GM18907 (cell line): ENCODE data around the gene PCGF1.
A peak's percentile ranks its signal among the peaks of the same experiment; 100 is the strongest.
"Not testable (repeated sequence)": the region's sequence is repeated elsewhere in the genome, so short reads cannot be mapped to it uniquely, and the experiment has no call there.

Source experiments
- ATAC-seq: cut with Tn5 transposase; IDR thresholded peaks from one replicate; pipeline ENCODE4 v1.9.1; 2021; ENCODE audit warnings: mild to moderate bottlenecking, moderate library complexity; ENCODE audit not compliant: unreplicated experiment

PCGF1 gene

DNA sequence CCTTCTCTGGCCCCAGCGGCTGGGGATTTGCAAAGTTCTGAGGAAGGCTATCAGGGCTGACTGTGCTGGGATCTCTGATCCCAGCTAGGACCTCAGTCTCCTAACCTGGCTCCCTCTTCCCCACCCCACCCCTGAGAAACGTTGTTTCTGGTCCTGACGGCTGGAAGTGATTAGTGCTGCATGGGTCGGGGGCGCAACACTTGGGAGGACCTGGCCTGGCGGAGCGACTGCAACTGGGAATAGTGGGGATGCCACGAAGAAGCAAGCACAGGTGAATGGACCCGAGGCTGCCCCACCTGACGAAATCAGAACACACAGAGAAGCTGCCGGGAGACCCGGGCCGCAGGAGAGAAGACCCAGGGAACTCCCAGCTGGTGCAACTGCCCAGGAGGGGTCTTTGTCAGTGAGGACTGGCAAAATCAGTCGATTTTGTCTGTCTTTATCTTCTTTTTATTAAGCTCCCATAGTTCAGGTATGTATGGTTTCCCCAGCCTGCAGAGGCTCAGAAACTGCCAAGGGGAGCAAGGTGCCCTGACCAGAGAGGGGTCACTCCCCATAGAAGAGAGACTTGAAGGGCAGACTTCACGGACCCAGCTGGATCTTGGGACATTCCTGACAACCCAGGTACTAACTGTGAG, 7.4 kb downstream of the PCGF1 start:
- no peak for ATAC-seq

- ATAC-seq: no peak
Observed at GRCh38 chr2:74499267-74499939, 8.1 kb downstream of the PCGF1 start, which contains the start of gene LBX2. TSS of gene LBX2 (minus strand) at chr2:74499603. CDS start at chr2:74499537, 66 bp downstream.

DNA sequence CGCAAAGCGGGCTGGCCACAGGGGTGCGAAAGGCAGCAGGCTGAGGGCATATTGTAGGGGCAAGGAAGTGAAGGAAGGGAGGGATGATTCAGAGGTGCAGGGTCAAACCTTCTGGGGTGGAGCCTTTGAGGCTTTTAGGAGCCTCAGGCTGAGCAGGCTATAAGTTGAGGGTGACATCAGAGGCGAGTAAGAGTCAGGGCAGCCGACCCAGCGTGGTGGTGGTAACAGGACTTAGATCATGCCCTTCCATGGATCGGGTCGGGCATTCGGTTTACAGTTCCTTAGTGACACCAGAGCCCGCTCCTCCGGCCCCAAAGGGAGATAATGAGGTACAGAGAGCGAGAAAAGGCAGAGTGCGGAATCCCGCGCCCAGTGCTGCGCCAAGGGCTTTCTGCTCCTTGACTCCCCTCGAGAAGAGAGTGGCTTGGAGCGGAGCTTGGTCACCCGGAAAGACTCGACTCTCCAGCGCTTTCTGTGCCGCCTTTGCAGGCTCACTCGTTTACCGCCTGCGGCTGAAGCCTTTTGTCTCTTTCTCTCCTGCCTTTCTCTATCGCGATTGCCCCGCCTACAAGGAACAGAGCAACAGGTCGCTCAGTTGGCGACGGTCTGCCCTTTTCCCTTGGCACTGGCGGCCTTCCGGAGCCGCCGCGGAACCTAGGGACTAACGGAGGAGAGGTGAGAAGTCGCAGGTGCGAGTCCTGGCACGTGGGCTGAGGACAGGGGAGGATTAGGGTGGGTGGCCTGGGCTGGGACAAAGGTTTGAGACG, 8.8 kb downstream of the PCGF1 start:
- ATAC-seq: no peak

- no peak for ATAC-seq
Observed at GRCh38 chr2:74497777-74498499, 9.6 kb downstream of the PCGF1 start.

GRCh38 chr2:74496997-74497776, 10.3 kb downstream of the PCGF1 start:
- ATAC-seq: no peak

DNA sequence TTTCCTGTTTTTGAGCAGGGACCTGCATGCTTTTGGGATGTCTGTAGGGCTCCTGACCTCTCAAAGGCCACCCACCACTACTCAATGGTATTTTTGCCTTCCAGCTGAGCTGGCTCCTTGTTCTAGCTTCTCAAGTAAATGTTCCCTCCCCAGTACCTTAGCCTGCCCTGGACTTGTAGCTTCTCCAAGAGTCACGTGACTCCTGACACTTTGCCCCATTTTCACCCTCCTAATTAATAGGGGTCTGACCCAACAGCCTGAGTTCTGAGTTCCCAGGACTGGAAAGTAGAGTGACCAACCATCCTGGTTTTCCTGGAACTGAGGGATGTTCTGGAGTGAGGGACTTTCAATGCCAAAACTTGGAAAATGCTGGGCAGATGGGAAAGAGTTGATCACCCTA, 12.1 kb downstream of the PCGF1 start:
- ATAC-seq: no peak

GRCh38 chr2:74493546-74493945, 13.9 kb downstream of the PCGF1 start:
- ATAC-seq: no peak

DNA sequence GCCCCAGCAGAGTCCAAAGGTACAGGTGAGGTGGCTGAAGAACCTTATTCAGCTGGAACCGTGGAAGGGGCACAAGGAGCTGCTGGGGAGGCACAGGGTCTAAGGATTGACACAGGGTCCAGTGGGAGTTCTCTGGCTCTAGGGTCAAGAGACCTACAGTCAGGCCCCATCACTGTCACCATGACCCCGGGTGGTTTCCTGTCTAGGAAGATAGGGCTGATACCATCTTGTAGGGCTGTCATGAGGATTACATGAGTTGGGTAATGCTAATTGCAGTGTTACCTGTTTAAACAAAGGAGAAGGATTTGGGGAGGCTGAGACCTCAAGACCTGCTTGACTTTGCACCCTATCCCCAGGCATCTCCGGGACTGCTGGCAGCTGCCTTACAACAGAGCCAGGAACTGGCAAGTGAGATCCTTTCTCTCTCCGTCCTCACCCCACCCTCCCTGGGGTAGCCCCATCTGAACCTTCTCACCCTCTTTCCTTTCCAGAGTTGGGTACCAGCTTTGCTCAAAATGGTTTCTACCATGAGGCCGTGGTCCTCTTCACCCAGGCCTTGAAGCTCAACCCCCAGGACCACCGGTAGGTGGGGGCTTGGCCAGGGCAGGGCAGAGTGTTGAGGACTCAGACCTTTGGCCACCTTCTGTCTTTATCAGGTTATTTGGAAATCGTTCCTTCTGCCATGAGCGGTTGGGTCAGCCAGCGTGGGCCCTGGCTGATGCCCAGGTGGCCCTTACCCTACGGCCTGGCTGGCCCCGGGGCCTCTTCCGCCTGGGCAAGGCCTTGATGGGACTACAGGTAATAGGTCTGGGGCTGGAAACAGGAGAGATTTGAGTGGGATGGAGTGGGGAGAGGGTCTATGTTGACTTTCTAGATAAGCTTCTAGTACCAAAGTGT, 15.6 kb downstream of the PCGF1 start:
- no peak for ATAC-seq

DNA sequence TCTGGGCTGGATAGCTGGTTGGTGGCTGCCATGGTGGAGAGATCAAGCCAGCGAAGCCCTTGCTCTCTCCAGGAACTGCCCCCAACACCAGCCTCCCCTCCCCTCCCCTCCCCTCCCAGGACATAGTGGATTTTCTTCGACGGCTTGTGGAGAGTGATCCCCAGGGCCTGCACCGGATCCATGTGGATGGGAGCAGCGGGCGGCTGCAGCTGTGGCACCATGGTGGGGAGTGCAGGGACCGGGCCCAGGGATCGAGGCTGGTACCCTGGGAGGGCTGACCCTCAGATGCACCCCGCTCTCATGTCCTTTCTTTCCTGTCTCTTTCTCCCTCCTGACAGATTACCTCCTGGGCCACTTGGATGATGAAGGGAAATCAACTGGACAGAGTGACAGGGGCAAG, 17.6 kb downstream of the PCGF1 start:
- ATAC-seq: no peak

DNA sequence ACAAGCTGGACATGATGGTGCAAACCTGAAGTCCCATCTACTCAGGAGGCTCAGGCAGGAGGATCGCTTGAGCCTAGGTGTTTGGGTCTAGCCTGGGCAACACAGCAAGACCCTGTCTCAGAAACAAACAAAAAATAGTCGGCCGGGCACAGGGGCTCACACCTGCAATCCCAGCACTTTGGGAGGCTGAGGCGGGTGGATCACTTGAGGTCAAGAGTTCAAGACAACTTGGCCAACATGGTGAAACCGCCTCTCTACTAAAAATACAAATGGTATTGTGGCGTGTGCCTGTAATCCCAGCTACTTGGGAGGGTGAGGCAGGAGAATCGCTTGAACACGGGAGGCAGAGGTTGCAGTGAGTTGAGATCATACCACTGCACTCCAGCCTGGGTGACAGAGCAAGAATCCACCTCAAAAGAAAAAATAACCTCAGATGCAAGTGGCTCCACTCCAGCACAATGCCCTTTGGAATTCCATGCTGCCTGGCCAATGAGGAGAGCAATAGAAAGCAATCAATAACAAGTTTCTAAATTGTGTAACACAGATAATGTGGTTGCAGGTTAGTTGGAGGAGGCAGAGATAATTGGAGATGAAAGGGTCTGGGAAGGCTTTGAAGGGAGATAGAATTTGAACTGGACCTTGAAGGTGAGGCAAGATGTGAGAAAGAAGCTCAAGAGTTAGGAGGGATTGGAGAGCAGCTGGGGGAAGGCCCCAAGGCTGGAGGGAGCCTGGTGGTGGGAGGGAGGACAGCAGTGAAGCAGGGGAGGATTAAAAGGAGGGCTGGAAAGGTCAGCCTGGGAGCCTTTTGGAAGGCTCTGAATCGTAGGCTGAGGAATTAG, 18.6 kb downstream of the PCGF1 start:
- no peak for ATAC-seq

DNA sequence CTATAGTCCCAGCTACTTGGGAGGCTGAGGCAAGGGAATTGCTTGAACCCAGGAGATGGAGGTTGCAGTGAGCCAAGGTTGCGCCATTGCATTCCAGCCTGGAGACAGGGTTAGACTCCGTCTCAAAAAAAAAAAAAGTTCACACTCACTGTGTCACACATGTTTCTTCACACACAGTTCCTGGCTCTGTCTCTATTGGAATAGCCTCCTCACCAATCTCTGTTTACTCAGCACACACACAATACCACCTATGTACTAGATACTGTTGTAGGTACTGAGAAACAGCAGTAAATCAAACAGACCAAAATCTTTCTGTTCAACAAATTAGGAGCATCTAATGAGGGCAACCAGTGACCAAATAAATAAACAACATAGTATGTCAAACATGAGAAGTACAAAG, 21.4 kb downstream of the PCGF1 start:
- no peak for ATAC-seq

DNA sequence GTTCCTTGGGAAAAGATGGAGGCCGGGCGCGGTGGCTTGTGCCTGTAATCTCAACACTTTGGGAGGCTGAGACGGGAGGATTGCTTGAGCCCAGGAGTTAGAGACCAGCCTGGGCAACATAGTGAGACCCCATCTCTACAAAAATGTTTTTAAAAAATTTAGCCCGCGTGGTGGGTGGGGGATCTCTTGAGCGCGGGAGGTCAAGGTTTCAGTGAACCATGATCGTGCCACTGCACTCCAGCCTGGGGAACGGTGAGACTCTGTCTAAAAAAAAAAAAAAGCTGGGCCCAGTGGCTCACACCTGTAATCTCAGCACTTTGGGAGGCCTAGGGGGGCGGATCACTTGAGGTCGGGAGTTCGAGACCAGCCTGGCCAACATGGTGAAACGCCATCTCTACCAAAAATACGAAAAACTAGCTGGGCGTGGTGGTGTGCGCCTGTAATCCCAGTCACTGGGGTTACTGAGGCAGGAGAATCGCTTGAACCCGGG, 23.8 kb downstream of the PCGF1 start:
- not testable (repeated sequence) for ATAC-seq

- ATAC-seq: peak; percentile 92
Observed at GRCh38 chr2:74482801-74483674, 24.5 kb downstream of the PCGF1 start, which contains the start of the genes CCDC142 and TTC31. TSS of gene CCDC142 (minus strand) at chr2:74482998. CDS start at chr2:74482837, 161 bp downstream. TSS of gene TTC31 (plus strand) at chr2:74483081. CDS start at chr2:74483096, 15 bp downstream.

- ATAC-seq: peak; percentile 53
Observed at GRCh38 chr2:74481961-74482800, 25.3 kb downstream of the PCGF1 start.

DNA sequence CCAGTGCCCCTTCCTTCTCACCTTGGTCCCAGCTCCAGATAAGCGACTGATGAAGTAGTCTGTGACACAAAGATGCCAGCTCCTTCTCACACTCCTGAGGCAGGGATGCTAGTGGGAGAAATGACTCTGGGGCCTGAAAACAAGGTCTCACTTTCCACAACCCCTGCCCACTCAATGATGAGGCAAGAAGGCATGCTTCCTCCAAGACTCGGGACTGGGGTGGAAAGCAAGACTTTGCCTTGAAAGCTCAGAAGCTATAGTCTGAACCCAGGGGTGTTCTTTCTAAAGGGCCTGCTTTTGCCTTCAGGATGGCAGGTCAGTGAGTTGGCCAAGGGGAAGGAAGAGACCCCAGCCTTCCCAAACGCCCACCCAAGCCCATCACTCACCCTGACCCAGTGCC, 26.1 kb downstream of the PCGF1 start:
- no peak for ATAC-seq

DNA sequence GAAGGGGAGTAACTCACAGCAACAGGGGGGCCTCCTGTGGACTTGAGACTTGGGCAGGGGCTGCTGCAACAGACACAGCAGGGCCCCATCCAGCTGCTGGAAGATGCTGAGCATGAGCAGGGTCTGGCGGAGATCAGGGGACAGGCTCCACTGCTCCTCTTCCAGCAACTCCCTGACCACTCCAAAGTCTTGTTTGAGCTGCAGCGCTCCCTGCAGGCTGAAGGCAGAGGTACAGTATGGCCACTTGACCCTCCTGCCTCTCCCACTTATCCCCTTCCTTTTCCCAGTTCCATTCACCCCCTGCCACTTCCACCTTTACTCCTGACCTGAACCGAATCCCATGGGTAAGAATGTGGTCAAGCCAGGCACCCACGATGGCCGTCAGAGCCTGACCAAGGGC, 32.6 kb downstream of the PCGF1 start:
- no peak for ATAC-seq
